ENCODE results near the gene IGFL1.
"Not testable (repeated sequence)": the region's sequence is repeated elsewhere in the genome, so short reads cannot be mapped to it uniquely, and the experiment has no call there.

Gene IGFL1

DNA sequence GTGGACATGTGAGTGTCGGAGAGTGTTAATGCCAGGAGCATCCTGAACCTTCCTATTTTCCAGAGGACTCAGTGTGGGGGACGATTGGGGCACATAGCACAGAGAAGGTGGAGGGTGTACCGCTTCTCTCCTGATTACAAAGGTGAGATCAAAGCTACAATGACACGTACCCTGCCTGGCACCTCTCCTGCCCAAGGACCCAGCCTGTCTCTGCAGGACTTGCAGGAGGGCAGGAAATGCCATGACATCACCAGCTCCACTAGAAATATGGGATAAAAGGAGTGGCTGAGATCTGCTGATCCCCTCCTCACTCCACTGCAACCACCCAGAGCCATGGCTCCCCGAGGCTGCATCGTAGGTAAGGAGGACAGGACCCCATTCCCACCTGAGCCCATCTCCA is at the start of gene IGFL1:
TSS of gene IGFL1 (plus strand) at position 301 of the 400 bp plus-strand sequence. CDS start at position 334, 33 bp downstream.
- DNase-seq (ENCODE audit: low read depth in 2 of 3, low spot score in 1 of 3) = no peak

GRCh38 chr19:46180701-46181387 is 48.7 kb upstream of the IGFL1 start:
- no peak for DNase-seq (ENCODE audit: low read depth in 2 of 3, low spot score in 1 of 3)

DNA sequence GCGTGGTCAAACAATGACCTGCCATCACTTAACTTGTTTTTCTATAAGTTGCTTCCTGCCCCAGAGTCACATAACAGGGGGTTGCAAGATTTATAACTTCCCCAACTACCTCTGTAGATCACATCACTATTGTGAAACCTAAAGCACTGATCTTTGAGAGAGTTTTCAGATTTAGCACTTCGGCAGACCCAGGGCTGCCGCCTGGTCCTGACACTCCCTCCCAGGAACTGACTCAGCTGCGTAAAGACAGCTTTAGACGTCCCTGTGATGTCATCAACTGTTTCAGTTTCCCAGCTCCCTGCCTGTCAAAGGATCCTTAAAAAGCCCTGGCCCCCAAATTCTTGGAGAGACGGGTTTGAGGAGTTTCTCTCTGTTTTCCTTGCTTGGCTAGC is 48.2 kb upstream of the IGFL1 start:
- no peak for DNase-seq (ENCODE audit: low read depth in 2 of 3, low spot score in 1 of 3)

DNA sequence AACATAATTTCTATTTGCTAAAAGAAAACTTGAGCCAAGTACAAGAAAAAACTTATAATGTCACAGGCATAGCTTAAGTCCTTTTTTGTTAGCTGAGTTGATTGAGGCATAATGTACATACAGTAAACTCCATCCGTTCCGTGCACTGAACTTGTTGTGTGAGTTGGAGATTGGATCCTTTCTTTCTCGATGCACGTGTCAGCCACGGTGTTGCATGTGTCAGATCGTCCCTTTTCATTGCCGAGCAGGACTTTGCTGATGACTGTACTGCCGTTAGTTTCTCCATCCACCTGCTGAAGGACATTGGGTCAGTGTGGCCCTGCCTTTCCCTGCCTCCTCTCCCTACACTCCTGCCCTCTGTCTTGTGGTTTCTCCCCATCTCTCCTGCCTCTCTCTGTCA is 47.1 kb upstream of the IGFL1 start:
- no peak for DNase-seq (ENCODE audit: low read depth in 2 of 3, low spot score in 1 of 3)

DNA sequence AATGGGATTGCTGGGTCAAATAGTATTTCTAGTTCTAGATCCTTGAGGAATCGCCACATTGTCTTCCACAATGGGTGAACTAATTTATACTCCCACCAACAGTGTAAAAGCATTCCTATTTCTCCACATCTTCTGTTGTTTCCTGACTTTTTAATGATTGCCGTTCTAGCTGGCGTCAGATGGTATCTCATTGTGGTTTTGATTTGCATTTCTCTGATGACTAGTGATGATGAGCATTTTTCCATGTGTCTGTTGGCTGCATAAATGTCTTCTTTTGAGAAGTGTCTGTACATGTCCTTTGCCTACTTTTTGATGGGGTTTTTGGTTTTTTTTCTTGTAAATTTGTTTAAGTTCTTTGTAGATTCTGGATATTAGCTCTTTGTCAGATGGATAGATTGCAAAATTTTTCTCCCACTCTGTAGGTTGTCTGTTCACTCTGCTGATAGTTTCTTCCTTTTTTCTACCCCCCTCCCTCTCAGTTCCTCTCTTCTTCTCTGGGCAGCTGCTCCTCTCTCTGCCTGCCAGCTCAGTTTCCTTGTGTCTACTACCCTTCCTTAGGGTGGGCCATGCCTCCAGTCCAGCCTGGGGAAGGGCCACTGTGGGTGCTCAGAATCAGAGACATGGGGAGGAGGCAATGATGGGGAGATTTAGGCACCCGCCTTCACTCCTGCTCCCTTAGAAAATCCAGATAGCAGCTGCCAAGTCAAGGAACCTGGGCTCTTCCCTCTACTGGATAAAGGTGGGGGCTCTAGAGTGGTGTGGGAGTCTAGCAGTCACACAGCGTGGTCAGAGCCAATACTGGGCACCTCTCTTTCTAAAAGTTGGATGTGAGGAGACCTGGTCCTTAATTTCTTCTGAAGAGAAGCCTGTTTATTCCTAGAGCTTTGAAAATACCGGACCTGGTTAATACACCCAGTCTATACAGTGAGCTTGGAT is 44.5 kb upstream of the IGFL1 start:
- not testable (repeated sequence) for DNase-seq (ENCODE audit: low read depth in 2 of 3, low spot score in 1 of 3)

GRCh38 chr19:46186101-46186716 is 43.3 kb upstream of the IGFL1 start:
- DNase-seq (ENCODE audit: low read depth in 2 of 3, low spot score in 1 of 3) = no peak

DNA sequence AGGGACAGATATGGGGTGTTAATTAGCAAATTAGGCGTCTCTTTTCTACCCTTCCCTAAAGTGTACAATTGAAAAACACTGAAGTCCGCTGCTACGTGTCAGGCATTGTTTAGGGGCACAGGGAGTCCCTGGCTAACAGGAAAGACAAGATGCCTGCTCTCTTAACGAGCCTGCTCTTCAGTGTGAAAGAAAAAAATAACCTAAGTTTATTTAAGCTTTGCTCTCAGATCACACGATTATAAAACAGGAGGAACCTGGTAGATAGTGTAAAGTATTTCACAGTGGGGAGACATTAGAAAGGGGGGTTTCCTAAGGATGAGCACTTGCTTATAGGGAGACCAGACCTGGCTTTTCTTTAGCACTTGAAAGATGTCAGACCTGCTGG is 42.8 kb upstream of the IGFL1 start:
- DNase-seq (ENCODE audit: low read depth in 2 of 3, low spot score in 1 of 3) = no peak

GRCh38 chr19:46189971-46190888 is 39.3 kb upstream of the IGFL1 start:
- no peak for DNase-seq (ENCODE audit: low read depth in 2 of 3, low spot score in 1 of 3)

DNA sequence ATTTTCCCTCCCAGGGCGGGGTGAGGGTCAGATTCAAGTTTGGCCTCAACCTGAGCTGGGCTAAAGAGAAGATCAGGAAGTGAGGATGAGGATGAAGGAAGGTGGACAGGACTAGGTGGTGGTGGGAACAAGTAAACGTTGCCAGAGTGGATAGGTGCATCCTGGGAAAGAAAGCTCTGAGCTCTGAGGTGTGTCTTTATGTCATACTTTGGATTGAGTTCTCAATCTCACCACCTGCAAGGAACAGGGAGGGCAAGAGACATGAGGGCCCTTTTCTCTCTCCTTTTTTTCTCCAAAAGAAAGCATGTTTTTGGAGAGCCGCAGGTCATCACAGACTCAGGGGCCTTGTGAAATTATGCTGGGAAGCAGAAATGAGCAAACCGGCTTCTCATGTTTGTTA is 38.2 kb upstream of the IGFL1 start:
- no peak for DNase-seq (ENCODE audit: low read depth in 2 of 3, low spot score in 1 of 3)

GRCh38 chr19:46191972-46192371 is 37.6 kb upstream of the IGFL1 start:
- no peak for DNase-seq (ENCODE audit: low read depth in 2 of 3, low spot score in 1 of 3)

GRCh38 chr19:46192626-46192991 is 36.9 kb upstream of the IGFL1 start:
- DNase-seq (ENCODE audit: low read depth in 2 of 3, low spot score in 1 of 3) = not testable (repeated sequence)

DNA sequence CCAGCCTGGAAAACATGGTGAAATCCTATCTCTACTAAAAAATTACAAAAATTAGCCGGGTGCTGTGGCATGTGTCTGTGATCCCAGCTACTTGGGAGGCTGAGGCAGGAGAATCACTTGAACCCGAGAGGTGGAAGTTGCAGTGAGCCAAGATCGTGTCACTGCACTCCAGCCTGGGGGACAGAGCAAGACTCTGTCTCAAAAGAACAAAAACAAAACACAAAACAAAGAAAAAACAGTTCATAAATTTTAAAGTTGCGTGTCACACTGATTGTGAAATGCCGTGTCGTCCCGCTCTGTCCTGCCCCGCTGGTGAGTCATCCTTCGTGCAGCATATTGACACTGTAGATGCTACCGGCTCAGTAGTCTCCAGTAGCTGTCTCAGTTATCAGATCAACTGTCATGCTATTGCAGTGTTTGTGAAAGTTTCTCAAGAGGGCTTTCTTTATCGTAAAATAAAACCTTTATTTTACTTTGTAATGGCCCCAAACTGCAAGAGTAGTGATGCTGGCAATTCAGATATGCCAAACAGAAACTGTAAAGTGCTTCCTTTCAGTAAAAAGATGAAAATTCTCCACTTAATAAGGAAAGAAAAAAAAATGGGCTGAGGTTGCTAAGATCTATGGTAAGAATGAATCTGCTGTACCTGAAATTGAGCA is 36.4 kb upstream of the IGFL1 start:
- no peak for DNase-seq (ENCODE audit: low read depth in 2 of 3, low spot score in 1 of 3)

- DNase-seq (ENCODE audit: low read depth in 2 of 3, low spot score in 1 of 3) = no peak
Measured at GRCh38 chr19:46193678-46194077, 35.9 kb upstream of the IGFL1 start.

GRCh38 chr19:46195104-46195503 is 34.4 kb upstream of the IGFL1 start:
- DNase-seq (ENCODE audit: low read depth in 2 of 3, low spot score in 1 of 3) = no peak

DNA sequence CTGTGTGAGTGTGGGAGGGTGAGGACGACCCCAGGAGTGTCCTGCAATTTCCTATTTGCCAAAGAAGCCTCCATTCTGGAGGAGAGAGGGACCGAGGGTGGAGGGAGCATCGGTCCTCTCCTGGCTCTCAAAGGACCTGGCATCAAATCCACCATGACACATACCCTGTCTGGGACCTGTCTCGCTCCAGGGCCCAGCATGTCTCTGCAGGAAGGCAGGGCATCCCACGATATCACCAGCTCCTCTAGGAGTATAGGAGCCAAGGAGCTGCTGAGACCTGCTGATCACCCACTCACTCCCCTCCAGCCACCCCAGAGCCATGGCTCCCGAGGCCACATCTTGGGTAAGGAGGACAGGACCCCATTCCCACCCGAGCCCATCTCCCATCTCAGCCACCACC is 33.6 kb upstream of the IGFL1 start:
- DNase-seq (ENCODE audit: low read depth in 2 of 3, low spot score in 1 of 3) = not testable (repeated sequence)

DNA sequence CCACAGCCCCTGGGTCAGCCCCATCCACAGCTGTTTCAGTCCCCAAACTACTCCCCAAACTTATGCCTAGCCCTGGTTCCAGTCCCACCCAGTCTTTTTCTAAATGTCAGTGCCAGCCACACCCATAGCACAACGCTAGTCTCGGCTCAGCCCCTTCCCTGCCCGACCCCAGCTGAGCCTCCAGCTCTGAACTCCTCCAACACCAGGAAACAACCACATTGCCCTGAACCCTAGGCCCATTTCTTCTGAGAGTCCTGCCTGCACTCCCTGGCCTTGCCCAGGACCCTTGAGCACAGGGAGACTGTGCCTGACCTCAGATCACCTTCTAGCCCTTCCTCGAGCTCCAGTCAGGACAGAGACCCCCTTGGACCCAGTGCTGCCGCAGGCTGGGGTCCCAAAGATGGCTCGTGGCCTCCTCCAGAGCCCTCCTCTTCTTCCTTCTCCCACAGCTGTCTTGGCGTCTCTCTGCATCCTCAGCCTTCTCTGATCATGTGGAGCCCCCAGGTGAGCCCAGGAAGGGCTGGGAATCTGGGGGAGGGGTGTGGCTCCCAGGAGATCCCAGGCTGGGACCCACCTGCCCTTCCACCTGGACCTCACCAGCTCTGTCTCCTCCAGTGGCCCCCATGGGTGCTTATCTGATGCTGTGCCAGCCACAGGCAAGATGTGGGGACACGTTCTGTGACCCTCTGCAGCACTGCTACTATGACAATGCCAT is 33.0 kb upstream of the IGFL1 start:
- no peak for DNase-seq (ENCODE audit: low read depth in 2 of 3, low spot score in 1 of 3)

- no peak for DNase-seq (ENCODE audit: low read depth in 2 of 3, low spot score in 1 of 3)
Measured at GRCh38 chr19:46197314-46198070, 32.0 kb upstream of the IGFL1 start.

- DNase-seq (ENCODE audit: low read depth in 2 of 3, low spot score in 1 of 3) = no peak
Measured at GRCh38 chr19:46198756-46199155, 30.8 kb upstream of the IGFL1 start.
